GM10266 (cell line): ENCODE data around the gene MTHFD1L.
"Not testable (repeated sequence)": the region's sequence is repeated elsewhere in the genome, so short reads cannot be mapped to it uniquely, and the experiment has no call there.

Experiments
- DNase-seq: peaks from one replicate; pipeline ENCODE4 v3.0.0; 2012; ENCODE audit errors: extremely low spot score
- TF ChIP-seq, protein P1 (sequence below): IDR thresholded peaks from 2 replicates; pipeline ENCODE4 v1.5.1; 2012; ENCODE audit warnings: mild to moderate bottlenecking, low read depth; ENCODE audit not compliant: control insufficient read depth, insufficient read depth; ENCODE audit errors: missing control alignments

Gene MTHFD1L

DNA sequence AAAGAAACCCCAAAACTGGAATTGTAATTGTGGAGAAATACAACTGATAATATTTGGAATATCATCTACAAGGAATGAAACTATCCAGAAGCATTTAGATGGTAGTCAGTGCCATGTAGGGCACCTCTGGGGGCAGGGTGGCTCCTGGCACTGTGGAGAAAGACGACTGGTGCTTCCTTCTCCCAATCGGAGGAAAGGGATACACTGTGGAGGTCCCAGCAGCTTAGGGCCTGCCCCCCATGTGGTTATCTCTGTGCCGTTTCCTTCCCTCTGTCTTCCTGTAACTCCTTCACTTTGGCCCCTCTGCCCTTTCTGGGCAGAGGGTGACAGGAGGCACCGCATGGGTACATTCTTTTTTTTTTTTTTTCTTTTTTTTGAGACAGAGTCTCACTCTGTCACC lies 178.4 kb downstream of the MTHFD1L start:
- no peak for DNase-seq
- TF ChIP-seq, protein P1, sequence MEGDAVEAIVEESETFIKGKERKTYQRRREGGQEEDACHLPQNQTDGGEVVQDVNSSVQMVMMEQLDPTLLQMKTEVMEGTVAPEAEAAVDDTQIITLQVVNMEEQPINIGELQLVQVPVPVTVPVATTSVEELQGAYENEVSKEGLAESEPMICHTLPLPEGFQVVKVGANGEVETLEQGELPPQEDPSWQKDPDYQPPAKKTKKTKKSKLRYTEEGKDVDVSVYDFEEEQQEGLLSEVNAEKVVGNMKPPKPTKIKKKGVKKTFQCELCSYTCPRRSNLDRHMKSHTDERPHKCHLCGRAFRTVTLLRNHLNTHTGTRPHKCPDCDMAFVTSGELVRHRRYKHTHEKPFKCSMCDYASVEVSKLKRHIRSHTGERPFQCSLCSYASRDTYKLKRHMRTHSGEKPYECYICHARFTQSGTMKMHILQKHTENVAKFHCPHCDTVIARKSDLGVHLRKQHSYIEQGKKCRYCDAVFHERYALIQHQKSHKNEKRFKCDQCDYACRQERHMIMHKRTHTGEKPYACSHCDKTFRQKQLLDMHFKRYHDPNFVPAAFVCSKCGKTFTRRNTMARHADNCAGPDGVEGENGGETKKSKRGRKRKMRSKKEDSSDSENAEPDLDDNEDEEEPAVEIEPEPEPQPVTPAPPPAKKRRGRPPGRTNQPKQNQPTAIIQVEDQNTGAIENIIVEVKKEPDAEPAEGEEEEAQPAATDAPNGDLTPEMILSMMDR, result no peak

DNA sequence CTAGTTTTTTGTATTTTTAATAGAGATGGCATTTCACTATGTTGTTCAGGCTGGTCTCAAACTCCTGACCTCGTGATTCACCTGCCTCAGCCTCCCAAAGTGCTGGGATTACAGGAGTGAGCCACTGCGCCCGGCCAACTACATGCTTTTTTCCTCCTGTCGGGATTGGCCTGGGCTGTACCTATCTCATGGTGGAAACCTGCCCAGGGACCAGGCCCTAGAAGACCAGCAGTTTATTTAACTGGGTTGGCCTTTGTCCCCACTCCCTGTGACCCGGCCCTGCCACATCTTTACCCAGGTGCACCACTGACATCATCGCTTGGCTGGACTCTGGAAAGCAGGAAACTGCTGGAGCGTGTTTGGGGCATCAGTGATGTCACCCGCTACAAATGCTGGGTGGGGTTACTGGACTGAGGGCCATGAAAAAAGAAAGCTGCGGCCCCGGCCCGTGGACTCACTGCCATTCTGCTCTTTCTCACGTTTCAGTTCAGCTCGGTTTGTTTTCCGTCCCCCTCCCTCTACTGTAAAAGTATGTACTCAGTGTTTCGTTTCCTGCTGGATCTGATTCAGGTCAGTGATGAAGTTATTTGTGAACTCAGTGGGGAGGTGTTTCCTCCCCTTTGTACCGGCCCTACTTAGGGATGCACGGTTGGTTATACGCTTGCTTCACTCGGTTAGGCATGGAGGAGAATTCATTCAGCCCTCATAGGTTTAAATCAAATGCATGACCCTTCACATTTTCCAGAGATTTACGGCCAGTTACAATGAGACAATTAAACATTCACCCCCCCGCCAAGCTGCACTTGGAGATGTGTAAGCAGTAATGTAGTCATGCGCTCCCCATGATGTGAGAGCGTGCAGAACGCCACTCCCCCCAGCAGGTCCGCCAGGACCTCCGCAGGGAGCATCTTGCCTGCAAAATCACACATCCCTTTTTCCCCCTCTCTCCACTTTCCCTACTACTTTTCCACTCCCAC lies 179.3 kb downstream of the MTHFD1L start:
- no peak for DNase-seq
- TF ChIP-seq, protein P1, result no peak

DNA sequence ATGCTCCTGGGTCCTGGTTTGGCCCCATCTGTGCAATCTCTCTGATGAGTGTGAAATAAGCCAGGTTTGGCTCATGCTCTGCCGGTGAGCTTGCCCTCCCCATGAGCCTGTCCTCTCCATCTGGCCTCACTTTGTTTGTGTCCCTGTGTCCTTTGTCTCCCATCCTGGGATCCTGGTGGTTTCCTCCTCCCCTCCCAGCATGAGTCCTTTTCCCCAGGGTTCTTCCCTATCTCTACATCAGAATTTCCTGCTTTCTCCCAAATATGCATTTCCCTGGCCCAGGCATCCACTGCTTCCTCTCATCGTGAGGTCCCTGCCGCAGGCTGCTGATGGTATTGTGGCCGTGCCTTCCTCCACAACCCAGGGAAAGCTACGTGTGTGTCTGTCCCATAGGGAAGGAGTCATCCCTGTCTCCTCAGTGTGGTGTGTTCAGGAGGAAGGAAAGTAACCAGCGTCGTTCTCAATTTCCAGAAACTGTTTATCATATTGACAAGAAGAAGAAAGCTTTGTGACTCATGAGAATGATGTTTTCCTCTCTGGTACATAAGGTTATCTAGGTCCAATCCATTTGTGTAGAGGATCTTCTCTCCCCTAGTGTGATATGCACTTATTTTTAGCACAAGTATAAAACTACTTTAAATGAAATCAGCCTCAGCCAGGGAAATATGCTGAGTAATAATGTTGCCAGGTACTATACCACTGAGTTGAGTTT lies 180.2 kb downstream of the MTHFD1L start:
- not testable (repeated sequence) for DNase-seq

DNA sequence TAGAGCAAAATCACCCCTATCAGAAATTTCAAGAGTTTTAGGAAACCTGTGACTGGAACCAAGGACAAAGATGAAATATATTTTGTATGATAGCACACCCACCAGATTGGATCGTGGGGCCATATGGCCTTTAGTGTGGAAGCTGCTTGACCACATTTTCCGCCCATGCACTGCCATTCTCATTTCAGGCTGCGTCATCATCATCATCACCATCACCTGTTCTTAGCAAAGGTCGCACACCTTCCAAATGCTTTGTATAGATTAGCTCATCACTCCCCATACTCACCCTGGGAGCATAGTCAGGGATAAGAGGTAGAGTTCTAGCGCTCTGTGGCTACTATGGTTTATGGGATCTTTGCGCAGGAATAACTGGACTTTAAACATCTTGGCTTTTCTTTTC lies 185.7 kb downstream of the MTHFD1L start:
- no peak for DNase-seq
- TF ChIP-seq, protein P1, result no peak

DNA sequence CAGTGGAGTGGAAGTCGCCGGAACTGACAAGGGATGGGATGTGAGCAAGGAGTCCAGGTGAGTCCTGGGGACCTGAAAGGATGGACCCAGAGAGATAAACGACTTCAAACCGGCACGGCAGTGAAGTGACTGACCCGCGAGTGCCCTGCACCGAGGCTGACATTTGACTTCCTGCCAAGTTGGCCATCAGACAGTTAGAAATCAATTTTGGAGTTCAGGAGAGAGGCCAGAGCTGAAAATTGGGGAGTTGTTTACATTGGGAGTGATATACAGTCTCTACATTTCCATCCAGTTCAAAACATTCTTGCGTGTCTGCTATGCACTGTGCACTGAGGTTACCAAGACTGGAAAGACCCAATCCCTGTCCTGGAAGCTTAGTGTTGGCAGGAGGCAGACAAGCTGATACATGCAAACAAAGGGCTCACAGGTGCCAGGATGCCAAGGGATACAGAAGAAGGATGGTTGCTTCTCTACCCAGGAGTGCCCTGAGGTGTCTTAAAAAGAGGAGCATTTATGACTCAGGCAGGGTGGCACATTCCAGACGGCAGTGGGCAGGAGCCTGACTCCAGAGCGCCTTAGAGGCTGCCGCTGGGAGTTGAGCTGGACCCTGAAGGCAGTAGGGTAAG lies 186.6 kb downstream of the MTHFD1L start:
- TF ChIP-seq, protein P1, result no peak
- no peak for DNase-seq

DNA sequence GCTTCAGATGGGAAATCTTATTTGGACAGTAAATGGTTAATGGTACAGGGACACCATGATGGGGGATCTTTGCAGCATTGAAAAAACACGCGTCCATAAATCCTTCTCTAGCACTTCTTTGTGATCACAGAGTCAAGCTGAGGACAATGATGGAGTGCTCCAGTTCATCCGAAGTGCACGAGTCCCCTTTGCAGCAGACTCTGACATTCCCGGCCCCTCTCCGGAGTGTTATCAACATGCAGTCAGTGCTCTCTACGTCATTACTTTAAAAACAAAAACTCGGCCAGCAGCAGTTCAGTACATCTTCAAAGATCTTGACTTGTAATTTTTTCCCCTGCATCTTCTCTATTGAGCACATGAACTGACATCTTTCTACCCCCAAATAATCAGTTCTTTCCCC lies 188.8 kb downstream of the MTHFD1L start:
- DNase-seq, result no peak
- TF ChIP-seq, protein P1, result no peak

DNA sequence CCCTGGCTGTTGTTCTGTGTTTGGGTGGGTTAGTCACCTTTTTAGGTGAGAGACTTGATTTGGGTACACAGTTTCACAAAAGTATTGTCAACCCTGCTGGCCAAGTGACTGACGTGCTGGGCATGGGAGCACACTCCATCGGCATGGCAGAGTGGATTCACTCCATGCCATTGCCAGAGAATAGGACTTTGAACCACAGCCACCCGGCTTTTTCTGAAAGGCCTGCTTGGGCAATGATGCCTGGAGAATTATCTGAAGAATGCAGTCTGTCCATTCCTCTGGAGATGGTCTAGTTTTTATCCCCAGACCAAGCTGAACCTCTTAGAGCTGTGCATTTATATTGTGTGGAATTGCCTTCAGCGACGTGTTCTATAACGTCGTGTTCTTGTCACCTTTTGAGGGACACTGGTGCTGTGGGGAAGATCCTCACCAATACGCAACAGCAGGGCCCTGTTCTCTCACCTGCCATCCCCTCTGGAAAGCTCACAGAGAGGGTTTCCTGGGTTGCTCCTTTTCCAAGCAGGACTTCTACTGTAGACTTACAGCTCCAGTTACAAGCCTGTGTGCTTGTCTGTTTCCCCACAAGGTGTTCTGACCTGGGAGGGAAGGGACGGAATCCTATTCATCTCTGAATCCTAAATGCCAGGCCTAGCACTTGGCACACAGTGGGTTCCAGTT lies 190.9 kb downstream of the MTHFD1L start:
- no peak for DNase-seq
- TF ChIP-seq, protein P1, result no peak
